ENCODE results near the gene KRT72.

Gene KRT72

GRCh38 chr12:52627395-52628110 lies 26.3 kb upstream of the KRT72 start:
- no peaks in the 10 kb centered on the region for H3K9me2 ChIP-seq (replicated peaks; ENCODE audit: control insufficient read depth, low read length)

GRCh38 chr12:52622349-52622748 lies 21.1 kb upstream of the KRT72 start:
- Histone ChIP-seq H3K4me2 (ENCODE audit: low read length) (no peak overlapping the region), H3K9me2 (replicated peaks; ENCODE audit: control insufficient read depth, low read length) (no peaks in the 10 kb centered on the region), H3K27me3 (ENCODE audit: control insufficient read depth, low read length) (peaks cover 16% of the 10 kb centered on the region), H3K4me1 (ENCODE audit: control insufficient read depth, low read length) (no peaks in the 10 kb centered on the region), H3K9me3 (ENCODE audit: control insufficient read depth, insufficient read depth, low read length) (no peaks in the 10 kb centered on the region), H4K20me1 (ENCODE audit: control insufficient read depth, insufficient read depth, low read depth, low read length) (no peaks in the 10 kb centered on the region), H3F3A (ENCODE audit: control insufficient read depth, insufficient read depth) (no peaks in the 10 kb centered on the region), H3K4me3 (ENCODE audit: low read length) (no peak overlapping the region), H3K79me2 (ENCODE audit: control insufficient read depth, low read length) (no peaks in the 10 kb centered on the region), H3K27ac (ENCODE audit: low read depth, low read length) (no peak overlapping the region), H3K36me3 (ENCODE audit: control insufficient read depth, low read length) (no peaks in the 10 kb centered on the region)
- TF ChIP-seq EZH2phosphoT487 (IDR thresholded peaks at IDR 0.05; ENCODE audit: borderline replicate concordance, low read length) (no peak), CTCF (IDR thresholded peaks at IDR 0.05; ENCODE audit: low read depth, low read length, poor library complexity, severe bottlenecking) (no peak)

More at GRCh38 chr12:52627395-52628110, 26.3 kb upstream of the KRT72 start:
- H4K20me1 ChIP-seq (ENCODE audit: control insufficient read depth, insufficient read depth, low read depth, low read length) = no peaks in the 10 kb centered on the region
- no peak overlapping the region for H3K27ac ChIP-seq (ENCODE audit: low read depth, low read length)
- H3K4me1 ChIP-seq (ENCODE audit: control insufficient read depth, low read length) = no peaks in the 10 kb centered on the region
- no peaks in the 10 kb centered on the region for H3K36me3 ChIP-seq (ENCODE audit: control insufficient read depth, low read length)
- H3K9me3 ChIP-seq (ENCODE audit: control insufficient read depth, insufficient read depth, low read length) = no peaks in the 10 kb centered on the region
- TF ChIP-seq CTCF (IDR thresholded peaks at IDR 0.05; ENCODE audit: low read depth, low read length, poor library complexity, severe bottlenecking) = no peak
- no peak for TF ChIP-seq EZH2phosphoT487 (IDR thresholded peaks at IDR 0.05; ENCODE audit: borderline replicate concordance, low read length)
- H3K4me2 ChIP-seq (ENCODE audit: low read length) = no peak overlapping the region
- peaks cover 12% of the 10 kb centered on the region; the same call in 1 of the 2 replicates for H3K27me3 ChIP-seq (ENCODE audit: control insufficient read depth, low read length)
- H3K79me2 ChIP-seq (ENCODE audit: control insufficient read depth, low read length) = no peaks in the 10 kb centered on the region
- H3K4me3 ChIP-seq (ENCODE audit: low read length) = no peak overlapping the region
- no peaks in the 10 kb centered on the region for H3F3A ChIP-seq (ENCODE audit: control insufficient read depth, insufficient read depth)

- no peak overlapping the region for H3K27ac ChIP-seq (ENCODE audit: low read depth, low read length)
- no peak overlapping the region for H3K4me2 ChIP-seq (ENCODE audit: low read length)
- H3K36me3 ChIP-seq (ENCODE audit: control insufficient read depth, low read length) = no peaks in the 10 kb centered on the region
- H3K79me2 ChIP-seq (ENCODE audit: control insufficient read depth, low read length) = no peaks in the 10 kb centered on the region
- TF ChIP-seq CTCF (IDR thresholded peaks at IDR 0.05; ENCODE audit: low read depth, low read length, poor library complexity, severe bottlenecking) (no peak), EZH2phosphoT487 (IDR thresholded peaks at IDR 0.05; ENCODE audit: borderline replicate concordance, low read length) (no peak)
- H3K27me3 ChIP-seq (ENCODE audit: control insufficient read depth, low read length) = peaks cover 9% of the 10 kb centered on the region
- no peaks in the 10 kb centered on the region for H3K9me2 ChIP-seq (replicated peaks; ENCODE audit: control insufficient read depth, low read length)
- no peaks in the 10 kb centered on the region for H4K20me1 ChIP-seq (ENCODE audit: control insufficient read depth, insufficient read depth, low read depth, low read length)
- no peak overlapping the region for H3K4me3 ChIP-seq (ENCODE audit: low read length)
- no peaks in the 10 kb centered on the region for H3K4me1 ChIP-seq (ENCODE audit: control insufficient read depth, low read length)
- no peaks in the 10 kb centered on the region for H3F3A ChIP-seq (ENCODE audit: control insufficient read depth, insufficient read depth)
- H3K9me3 ChIP-seq (ENCODE audit: control insufficient read depth, insufficient read depth, low read length) = no peaks in the 10 kb centered on the region
Measured at GRCh38 chr12:52618866-52619265, 17.6 kb upstream of the KRT72 start.

Data from DOHH2 (cell line).